22Rv1 (cell line): Measurements from ENCODE around the gene CADM1.

ENCODE experiments used
- ZFX ChIP-seq: fragments of 450-650 bp; IDR thresholded peaks from 2 replicates; pipeline ENCODE4 v1.6.1; 2017; ENCODE audit warnings: antibody characterized with exemption, borderline replicate concordance
- TF ChIP-seq, protein P1 (sequence below): fragments of 450-650 bp; IDR thresholded peaks from 2 replicates; pipeline ENCODE4 v1.5.1; 2017; ENCODE audit warnings: mild to moderate bottlenecking

DNA sequence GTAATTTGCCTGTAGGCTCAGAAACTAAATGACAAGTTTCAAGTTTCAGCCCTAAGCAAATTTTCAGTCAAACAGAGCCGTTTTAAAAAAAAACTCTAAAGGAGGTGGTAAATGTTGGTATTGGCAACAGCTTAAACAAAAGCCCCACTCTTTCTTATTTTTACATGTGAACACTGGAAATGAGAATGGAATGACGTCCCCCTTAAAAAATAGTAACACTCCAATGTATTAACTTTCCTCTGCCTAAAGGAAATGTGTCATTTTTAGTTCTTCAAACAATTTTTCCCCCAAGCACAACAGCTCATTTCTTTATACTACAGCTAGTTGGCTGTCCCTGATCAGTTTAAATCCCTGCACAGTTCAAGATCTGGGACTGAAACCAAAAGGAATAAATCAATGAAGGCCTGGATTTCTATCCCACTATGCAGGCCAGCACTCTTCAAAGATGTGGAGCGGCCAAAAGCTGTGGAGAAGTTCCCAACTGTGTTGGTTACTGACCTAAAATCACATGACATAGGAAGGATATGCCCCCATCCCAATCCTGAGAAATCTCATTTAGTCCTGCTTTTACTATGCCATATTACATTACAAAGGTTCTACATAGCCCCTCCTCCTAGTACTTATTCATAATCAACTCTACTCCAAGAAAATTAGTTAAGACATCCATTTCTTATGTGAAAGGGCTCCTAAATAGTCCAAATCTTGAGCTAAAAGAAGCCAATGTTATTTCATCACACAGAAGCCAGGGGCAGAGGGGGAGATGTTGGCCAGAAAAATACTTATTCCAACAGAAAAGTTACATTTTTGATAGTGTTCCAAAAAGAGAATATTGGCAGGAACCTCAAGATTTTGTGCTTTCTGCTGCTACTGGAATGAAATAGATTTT, 95.9 kb downstream of the CADM1 start:
- TF ChIP-seq, protein P1, sequence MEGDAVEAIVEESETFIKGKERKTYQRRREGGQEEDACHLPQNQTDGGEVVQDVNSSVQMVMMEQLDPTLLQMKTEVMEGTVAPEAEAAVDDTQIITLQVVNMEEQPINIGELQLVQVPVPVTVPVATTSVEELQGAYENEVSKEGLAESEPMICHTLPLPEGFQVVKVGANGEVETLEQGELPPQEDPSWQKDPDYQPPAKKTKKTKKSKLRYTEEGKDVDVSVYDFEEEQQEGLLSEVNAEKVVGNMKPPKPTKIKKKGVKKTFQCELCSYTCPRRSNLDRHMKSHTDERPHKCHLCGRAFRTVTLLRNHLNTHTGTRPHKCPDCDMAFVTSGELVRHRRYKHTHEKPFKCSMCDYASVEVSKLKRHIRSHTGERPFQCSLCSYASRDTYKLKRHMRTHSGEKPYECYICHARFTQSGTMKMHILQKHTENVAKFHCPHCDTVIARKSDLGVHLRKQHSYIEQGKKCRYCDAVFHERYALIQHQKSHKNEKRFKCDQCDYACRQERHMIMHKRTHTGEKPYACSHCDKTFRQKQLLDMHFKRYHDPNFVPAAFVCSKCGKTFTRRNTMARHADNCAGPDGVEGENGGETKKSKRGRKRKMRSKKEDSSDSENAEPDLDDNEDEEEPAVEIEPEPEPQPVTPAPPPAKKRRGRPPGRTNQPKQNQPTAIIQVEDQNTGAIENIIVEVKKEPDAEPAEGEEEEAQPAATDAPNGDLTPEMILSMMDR: no peak
- no peak for TF ChIP-seq ZFX
